HT1080 (cell line): ENCODE results near the gene MAPK6. TPM values are rescaled to one million over a fixed set of nuclear protein-coding genes. Genes with fewer than 3 reads are reported as not detected.
"Not testable (repeated sequence)": the region's sequence is repeated elsewhere in the genome, so short reads cannot be mapped to it uniquely, and the experiment has no call there.

Experiments
- DNase-seq: peaks from one replicate; pipeline ENCODE4 v3.0.0-alpha.2; 2015; ENCODE audit warnings: low read depth
- polyA plus RNA-seq, 2 experiments: library from polyadenylated mRNA; depleted of rRNA; stranded (reverse); fragments of >200 nt; gene quantifications; 2 replicates each; pipeline ENCODE4 v1.2.3, GENCODE V29; 2015
- total RNA-seq: library from RNA; depleted of rRNA; stranded (reverse); fragments of >200 nt; shearing (Covaris generic); gene quantifications from 2 replicates; pipeline ENCODE4 v1.2.3, GENCODE V29; 2014; rRNA removed

The MAPK6 gene
- total RNA-seq: 48.3 and 49.4 TPM in 2 replicates
- polyA plus RNA-seq (2015; cell fraction: cytosol; rRNA removed): 43.1 and 55.4 TPM in 2 replicates
- 31.3 and 33.4 TPM in 2 replicates for polyA plus RNA-seq (2015; cell fraction: nucleus; rRNA removed)

GRCh38 chr15:52018693-52019393 lies at the start of gene MAPK6:
MAPK6 (plus strand) TSS chr15:52019219; CDS start chr15:52046461, 27,242 bp downstream.
- peak; percentile 89 for DNase-seq

GRCh38 chr15:51969728-51970127 lies 49.3 kb upstream of the MAPK6 start:
- DNase-seq: no peak

- DNase-seq: no peak
Measured at GRCh38 chr15:51970132-51970817, 48.7 kb upstream of the MAPK6 start.

DNA sequence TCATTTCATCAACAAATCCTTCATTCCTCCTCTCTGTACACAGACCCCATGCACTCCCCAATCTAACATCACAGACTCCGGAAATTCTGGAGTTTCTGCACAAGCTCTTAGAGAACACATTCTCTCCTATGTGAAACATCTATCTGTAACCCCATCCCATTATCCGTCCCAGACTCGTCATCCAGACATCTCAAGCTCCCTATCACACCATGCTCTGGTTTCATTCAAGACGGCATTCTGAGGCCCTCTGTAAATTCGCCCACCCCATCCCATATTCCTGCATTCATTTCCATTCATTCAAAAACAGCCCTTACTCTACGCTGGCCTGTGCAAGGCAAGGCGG lies 48.0 kb upstream of the MAPK6 start:
- no peak for DNase-seq

- peak; percentile 94 for DNase-seq
Measured at GRCh38 chr15:51971375-51972133, 47.5 kb upstream of the MAPK6 start, which contains the start of gene LEO1. LEO1 (minus strand) TSS chr15:51971778; CDS start chr15:51971745, 33 bp downstream.

- DNase-seq: no peak
Measured at GRCh38 chr15:51973220-51973619, 45.8 kb upstream of the MAPK6 start.

- DNase-seq: no peak
Measured at GRCh38 chr15:51973775-51974174, 45.2 kb upstream of the MAPK6 start.

DNA sequence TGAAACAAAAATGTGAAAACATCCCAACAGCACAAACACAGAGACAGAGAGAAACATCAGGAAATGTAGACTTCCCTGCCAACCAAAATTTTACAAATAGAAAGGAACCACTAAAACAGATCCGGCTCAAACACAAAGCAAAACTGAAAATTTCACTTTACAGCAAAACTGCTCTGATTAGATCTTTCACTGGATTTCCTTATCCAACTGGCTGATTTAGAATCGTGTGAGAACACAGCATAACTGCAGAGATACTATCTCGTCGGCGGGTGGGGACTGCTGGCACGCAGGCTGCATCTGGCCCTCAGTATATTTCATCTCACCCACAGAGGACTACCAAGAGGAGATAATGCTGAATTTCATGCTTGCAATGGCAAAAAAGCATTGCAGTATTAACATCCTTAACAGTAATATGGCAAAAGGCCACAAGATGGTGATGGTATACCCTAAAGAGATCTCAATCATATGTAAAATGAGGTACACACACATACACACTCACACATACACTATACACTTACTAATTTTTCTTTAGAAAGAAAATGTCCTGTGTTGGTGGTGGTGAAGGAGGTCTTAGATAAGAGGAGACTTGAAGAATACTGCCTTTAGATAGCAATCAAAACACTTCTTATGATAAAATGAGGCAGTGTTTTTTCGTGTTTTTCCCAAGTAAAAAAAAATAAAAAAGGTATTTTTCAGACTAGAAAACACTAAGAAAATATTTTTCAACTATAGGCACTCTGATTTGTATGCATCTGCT lies 36.8 kb upstream of the MAPK6 start:
- DNase-seq: peak; percentile 86

- DNase-seq: no peak
Measured at GRCh38 chr15:51982770-51983103, 36.3 kb upstream of the MAPK6 start.

DNA sequence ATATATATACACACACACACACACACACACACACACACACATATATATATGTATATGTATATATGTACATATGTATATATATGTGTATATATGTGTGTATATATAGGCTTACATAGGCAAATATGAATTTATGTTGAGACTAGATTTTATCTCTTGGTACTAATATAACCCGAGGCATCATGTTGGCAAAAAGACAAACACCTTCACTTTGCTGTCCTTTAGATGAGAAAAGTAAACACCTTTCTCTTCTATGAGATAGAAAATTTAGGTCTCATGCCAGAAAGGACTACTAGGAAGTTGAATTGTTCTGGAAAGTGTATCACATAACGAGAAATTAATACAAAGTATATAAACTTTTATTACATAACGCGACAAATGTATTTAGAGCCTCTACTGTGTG lies 27.9 kb upstream of the MAPK6 start:
- no peak for DNase-seq

DNA sequence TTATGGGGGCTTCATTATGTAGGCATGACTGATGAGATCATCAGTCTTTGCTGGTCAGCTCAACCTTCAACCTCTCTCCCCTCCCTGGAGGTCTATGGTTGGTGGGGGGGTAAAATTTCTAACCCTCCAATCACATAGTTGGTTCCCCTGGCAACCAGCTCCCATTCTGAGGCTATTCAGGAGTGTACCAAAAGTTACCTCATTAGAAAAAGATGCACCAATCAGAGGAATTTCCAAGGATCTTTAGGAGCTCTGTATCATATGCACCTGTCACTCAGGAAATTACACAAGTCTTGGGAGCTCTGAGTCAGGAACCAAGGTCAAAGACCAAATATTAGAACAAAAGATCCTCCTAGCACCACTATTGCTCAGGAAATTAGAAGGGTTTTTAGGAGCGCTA lies 26.1 kb upstream of the MAPK6 start:
- DNase-seq: peak; percentile 76

DNA sequence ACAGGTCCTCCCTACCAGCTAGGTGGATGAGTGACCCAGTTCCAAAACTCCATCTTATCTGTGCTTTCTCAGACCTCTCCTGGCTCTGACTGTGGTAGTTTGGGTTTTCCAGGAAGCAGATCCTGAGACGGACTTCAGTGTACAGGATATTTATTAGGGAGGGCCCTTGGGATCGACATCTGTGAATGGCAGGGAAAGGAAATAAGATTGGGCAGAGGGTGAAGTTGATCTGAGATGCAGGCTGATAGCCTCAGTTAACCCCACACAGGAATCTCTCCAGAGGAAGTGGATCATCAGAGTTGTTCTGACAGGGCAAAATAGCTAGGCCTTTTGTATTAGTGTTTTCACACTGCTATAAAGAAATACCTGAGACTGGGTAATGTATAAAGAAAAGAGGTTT lies 16.7 kb upstream of the MAPK6 start:
- no peak for DNase-seq

- DNase-seq: not testable (repeated sequence)
Measured at GRCh38 chr15:52003089-52003488, 15.9 kb upstream of the MAPK6 start.

GRCh38 chr15:52003710-52004109 lies 15.3 kb upstream of the MAPK6 start:
- DNase-seq: no peak

GRCh38 chr15:52004806-52005205 lies 14.2 kb upstream of the MAPK6 start:
- DNase-seq: no peak

DNA sequence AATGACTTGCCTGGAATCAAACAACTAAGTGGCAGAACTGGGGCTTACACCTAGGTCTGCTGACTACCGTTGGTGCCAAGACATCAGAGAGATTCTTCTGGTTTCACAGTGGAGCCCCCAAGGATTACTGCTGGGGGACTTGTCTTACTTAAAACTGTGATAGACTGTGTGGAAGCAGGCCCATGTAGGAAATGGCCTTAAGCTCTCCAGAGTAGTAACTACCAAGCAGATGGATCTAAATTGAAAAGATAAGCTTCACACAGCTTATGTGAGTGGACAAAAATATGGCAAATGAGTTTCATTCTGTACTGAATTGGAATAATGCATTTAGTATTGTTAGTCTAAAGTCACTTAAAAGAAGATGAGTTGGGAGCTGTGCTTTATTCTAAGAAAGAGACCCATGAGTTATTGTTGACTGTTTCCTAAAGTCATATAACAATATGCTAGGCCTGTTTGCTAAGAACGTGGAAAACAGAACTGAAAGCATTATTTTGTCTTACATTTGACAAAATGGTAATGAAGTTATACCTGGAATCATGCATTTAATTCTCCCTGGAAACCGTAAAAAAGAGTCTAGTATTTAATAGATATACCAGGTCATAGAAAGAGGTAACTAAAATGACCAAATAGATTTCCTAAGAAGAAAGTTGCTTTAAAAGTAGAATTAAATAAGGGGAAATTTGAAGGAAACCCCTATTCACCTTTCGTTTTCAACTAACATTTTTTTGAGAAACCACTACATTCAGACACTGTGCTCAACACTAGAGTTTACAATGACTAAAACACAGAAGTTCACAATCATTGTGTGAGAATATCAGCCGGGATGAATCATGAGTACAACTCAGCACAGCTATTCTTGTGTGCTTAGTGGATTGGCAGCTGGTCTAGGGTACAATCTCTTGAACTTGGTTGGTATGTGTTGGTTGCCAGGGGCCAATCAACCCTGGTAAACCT lies 13.0 kb upstream of the MAPK6 start:
- peak; percentile 75 for DNase-seq

- no peak for DNase-seq
Measured at GRCh38 chr15:52006702-52007340, 12.2 kb upstream of the MAPK6 start.

GRCh38 chr15:52008359-52008697 lies 10.7 kb upstream of the MAPK6 start:
- DNase-seq: no peak

- no peak for DNase-seq
Measured at GRCh38 chr15:52008698-52009434, 10.2 kb upstream of the MAPK6 start.
